HG03064 (cell line): ENCODE results near the gene OR52J3.
"Not testable (repeated sequence)": the region's sequence is repeated elsewhere in the genome, so short reads cannot be mapped to it uniquely, and the experiment has no call there.

Source experiments
- ATAC-seq: cut with Tn5 transposase; IDR thresholded peaks from one replicate; pipeline ENCODE4 v1.9.1; 2021; ENCODE audit warnings: low read depth; ENCODE audit not compliant: unreplicated experiment

The OR52J3 gene

DNA sequence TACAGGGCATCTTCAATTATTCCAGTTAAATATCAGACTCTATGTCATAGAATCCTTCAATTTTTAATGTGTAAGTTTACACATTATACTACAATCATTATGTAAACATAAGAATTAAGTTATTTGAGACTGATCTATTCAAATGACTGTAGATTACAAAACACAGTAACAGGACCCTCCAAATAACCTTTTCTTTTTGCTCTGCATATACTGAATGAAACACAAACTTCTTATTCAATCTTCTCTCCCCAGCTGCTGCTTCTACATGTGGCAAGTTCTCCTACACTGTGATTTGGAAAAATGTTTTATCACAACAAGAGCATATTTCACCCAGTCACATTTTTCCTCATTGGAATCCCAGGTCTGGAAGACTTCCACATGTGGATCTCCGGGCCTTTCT, at the start of gene OR52J3:
OR52J3 (plus strand) TSS at position 301 of the 400 bp plus-strand sequence; CDS start at position 301, 0 bp downstream.
- ATAC-seq = no peak

DNA sequence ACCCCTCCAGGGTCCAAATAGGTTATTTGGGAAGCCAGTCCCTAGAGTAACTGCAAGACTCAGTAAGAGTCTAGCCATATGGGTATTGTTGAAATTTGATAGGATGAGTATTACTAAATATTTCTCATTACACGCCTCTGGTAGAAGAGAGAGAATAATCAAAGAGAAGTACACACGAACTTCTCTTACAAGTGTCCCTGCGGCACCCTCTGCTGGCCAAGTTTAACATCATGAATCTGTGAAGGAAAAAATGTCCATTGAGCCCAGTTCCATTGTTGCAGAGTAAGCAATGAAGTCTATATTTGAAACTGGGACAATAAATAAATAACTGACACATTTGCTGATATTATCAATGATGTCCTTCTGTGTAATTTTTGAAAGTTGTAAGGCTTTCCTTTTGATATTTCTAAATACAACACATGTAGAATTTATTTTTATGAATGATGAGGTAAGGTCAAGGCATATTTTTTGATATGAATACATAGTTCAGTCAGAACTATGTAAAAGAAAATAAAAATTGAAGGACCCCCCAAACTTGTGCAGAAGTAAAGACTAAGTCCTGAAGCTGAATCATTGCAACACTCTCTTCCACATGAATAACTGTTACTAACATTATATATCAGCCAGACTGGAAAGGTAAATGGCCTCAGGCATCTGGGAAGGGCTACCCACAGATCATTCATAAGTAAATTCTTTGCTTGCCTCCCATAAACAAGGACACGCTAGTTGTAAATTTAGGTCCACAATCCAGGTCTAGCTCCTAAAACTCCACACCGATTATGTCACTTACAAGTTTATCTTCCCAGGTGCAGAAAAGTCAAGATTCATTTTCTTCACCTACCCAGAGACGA, 41.7 kb upstream of the OR52J3 start:
- ATAC-seq = no peak

DNA sequence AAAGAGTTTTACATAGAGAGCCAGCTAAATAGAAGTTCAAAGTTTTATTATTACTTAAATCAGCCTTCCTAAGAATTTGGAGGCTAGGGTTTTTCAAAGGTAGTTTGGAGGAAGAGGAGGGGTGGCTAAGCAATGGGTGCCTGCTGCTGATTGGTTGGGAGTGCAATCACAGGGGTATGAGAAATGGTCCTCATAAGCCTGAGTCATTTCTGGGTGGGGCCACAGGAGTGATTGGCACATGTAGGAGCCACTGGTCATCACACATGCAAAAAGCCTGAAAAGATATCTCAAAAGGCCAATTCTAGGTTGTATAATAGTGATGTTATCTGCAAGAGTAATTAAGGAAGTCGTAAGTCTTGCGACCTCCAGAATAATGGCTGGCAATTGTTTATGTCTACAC, 38.8 kb upstream of the OR52J3 start:
- no peak for ATAC-seq

DNA sequence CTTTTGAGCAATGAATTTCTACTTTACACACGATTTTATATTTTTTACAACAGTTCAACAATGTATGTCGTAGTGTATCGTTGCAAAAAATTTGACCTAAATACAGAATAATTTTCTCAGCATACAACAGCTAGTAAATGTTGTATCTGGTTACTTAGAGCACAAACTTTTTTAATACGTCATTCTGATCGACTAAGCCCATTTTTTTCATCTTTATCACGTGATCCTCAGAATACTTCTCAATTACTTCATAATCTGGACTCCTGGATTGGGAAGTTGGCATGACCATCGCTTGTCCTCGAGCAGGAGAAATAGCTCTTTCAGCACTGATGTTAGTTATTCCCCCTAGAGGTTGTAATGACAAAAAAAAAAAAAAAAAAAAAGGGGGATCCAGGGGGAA, 35.1 kb upstream of the OR52J3 start:
- ATAC-seq = no peak

DNA sequence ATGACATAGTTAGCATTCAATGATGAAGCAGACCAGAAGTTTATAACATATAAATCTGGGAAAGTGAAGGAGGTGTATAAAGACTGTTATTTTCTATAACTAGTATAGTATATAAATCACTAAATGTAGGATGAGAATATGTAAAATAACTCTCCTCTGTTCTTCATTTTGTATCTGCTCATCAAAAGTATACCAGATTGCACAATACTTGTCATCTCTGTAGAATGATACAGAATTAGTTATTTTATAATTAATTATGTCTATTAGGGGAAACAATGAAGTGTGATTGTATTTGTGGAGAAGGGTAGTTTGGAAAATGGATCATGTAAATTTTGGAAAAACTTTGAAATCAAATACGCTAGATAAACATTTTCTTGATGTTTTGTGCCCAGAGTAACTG, 33.3 kb upstream of the OR52J3 start:
- ATAC-seq = no peak

DNA sequence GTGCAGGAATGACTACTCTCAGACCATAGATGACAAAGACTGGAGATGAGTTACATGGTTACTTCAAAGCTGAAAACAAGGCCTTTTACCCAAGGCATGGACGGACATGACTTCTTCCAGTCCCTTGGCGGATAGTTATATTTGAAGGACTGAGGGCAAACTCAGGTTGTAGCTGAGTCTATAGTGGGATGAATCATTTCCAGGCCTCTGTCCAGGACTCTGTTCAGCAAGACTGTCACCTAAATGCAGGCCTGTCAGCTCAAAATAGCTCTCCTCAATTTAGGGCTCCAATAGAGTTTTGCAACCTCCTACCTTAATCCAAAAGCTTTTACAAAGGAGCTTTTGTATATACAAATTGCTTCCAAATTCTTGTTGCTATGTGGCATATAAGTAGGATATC, 24.3 kb upstream of the OR52J3 start:
- ATAC-seq = no peak

DNA sequence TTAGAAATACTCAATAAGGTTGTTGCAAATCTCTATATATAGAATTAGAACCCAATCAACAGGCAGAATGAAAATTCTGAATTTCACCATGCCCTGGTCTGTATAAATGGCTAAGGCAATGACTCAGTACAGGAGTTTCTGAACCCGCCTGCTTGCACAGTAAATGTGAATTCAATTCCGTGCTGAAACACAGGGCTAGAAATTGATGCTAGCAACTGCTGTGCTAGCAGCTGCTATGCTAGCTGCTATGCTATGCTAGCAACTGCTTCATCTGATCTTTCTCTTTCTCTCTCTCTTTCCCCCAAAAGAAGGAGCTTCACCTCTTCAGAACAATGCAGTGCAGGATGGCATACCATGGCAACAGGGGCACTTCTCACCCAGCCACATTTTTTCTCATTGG, 9.7 kb upstream of the OR52J3 start:
- no peak for ATAC-seq

DNA sequence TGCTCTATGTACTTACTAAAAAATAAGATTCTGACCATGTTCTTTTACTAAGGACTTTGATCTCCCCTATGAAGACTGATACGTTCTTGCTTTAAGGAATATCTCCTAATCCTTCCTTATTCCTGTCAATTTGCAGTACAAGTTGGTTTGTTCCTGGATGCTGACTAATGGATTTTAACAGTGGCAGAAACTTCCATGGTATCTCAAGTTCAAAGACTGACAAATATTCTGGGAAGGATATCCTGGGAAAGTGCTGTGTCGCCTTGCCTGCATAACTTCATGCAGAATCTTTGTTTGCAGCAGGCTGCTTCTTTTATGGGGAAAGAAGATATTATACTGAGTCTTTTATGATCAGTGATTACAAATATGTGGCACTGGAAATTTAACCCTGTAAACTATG, 8.4 kb upstream of the OR52J3 start:
- ATAC-seq = no peak

DNA sequence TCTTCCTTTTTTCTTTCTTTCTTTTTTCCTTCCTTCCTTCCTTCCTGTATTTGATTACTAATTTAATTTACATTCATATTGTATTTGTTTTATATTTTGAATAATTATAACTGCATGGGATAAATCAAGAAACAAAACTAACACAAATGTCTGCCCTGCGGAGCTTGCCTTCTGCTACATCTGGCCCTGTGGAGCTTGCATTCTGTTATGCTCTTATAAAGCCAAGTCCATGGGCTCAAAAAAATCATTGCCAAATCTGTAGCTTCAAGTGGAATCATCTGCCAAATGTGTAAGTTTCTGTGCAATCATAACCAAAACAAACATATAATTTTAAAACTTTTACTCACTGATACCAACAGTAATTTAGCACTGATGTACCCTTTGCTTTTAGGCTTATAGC, 8.0 kb upstream of the OR52J3 start:
- ATAC-seq = no peak

DNA sequence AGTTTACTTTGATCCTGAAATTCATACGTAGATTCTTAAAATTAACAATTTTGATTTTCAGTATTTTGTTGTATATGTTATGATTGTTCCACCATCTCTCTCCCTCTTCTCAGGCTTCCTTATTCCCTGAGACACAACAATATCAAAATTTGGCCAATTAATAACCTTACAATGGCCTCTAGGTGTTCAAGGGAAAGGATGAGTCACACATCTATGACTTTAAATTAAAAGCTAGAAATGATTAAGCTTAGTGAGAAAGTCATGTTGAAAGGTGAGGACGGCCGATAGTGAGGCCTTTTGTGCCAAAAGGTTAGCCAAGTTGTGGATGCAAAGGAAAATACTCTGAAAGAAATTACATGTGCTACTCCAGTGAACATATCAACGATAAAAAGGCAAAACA, 5.5 kb upstream of the OR52J3 start:
- ATAC-seq = no peak

DNA sequence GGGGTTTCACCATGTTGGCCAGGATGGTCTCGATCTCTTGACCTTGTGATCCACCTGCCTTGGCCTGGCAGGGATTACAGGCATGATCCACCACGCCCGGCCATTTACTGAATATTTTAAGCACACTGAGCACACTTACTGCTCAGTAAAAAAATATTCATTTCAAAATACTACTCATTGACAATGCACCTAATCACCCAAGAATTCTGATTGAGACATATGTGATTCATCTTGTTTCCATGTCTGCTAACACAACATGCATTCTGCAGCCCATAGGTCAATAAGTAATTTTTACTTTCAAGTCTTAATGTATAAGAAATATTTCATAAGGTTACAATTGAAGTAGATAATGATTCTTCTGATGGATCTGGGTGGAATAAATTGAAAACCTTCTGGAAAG, 4.2 kb upstream of the OR52J3 start:
- ATAC-seq = no peak

DNA sequence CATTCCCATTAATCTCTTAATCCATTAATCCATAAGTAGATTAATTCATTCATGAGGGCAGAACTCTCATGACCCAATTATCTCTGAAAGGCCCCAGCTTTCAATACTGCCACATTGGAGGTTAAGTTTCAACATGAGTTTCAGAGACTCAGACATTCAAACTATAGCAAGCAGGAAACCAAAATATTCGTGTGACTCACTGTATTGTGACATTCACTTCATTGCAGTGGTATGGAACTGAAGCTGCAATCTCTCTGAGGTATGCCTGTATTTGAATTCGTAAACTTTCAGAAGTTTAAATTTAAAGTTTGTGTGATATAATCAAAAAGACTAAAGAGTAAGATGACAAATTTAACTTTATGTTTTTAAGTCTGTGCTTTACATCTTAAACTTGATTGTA, 2.9 kb upstream of the OR52J3 start:
- ATAC-seq = no peak

DNA sequence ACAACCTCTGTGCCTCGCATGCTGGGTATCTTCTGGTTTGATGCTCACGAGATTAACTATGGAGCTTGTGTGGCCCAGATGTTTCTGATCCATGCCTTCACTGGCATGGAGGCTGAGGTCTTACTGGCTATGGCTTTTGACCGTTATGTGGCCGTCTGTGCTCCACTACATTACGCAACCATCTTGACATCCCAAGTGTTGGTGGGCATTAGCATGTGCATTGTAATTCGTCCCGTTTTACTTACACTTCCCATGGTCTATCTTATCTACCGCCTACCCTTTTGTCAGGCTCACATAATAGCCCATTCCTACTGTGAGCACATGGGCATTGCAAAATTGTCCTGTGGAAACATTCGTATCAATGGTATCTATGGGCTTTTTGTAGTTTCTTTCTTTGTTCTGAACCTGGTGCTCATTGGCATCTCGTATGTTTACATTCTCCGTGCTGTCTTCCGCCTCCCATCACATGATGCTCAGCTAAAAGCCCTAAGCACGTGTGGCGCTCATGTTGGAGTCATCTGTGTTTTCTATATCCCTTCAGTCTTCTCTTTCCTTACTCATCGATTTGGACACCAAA, 516 bp downstream of the OR52J3 start:
- ATAC-seq = no peak

DNA sequence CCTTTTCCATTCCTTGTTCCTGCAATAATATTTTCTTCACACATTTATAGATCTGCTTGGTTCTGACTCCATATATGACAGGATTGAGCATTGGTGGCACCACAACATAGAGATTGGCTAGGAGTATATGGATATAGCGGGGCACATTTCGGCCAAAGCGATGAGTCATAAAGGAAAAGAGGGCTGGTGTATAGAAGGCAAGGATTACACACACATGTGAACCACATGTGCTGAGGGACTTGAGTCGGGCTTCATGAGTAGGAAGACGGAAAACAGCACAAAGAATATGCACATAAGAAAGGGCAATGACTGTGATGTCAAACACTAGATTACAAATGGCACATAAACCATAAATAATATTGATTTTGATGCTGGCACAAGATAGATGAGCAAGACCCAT, 12.4 kb downstream of the OR52J3 start:
- not testable (repeated sequence) for ATAC-seq

DNA sequence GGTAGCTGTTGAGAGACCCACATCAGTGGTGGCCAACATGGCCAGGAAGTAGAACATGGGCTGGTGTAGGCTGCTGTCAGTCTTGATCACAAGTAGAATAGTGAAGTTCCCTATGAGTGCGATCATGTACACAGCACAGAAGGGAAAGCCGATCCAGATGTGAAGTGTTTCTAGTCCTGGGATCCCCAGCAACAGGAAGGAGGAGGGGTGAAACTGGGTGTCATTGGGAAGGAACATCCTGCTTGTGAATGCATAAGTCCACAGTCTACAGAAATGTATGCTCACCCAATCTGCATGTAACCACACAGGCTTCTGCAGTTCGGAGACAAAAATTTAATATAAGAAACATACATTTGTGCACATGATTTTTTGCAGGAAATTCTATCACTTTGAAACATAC, 13.1 kb downstream of the OR52J3 start, which contains the start of gene OR52E2:
OR52E2 (minus strand) TSS at position 237 of the 400 bp plus-strand sequence; CDS start at position 237, 0 bp downstream.
- no peak for ATAC-seq

DNA sequence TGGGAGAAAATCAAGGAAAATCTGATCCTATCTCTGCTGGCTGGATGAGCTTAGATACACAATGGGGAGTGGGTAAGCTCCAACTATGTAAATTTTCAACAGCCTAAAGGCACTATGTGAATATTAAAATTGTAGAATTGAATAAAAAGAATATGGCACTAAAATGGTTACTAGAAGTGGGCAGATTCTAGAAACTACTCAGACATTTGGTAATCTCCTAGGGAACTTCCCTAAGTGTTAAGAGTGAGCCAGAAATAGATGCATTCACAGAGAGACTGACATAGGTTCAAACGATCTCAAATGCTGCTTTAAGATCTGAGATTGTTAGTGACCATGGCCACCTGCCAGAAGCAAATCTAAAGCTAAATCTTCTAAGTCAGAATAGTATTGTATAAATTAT, 18.7 kb downstream of the OR52J3 start:
- ATAC-seq = no peak

DNA sequence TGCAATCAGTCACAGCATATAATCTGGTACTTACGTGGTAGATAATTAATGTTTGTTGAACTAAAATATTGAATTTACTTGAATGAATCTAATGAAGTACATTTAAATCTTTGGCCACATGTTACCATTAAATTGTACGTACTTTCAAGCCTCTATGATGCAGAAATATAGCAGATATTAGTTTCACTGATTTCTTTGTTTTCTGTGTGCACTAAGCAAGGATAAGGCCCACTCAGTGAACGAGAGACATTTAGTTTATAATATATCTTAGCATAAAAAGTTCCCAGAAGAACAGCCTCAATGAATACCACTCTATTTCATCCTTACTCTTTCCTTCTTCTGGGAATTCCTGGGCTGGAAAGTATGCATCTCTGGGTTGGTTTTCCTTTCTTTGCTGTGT, 22.9 kb downstream of the OR52J3 start, which contains the start of gene OR52E1:
OR52E1 (plus strand) TSS at position 301 of the 400 bp plus-strand sequence.
- no peak for ATAC-seq

DNA sequence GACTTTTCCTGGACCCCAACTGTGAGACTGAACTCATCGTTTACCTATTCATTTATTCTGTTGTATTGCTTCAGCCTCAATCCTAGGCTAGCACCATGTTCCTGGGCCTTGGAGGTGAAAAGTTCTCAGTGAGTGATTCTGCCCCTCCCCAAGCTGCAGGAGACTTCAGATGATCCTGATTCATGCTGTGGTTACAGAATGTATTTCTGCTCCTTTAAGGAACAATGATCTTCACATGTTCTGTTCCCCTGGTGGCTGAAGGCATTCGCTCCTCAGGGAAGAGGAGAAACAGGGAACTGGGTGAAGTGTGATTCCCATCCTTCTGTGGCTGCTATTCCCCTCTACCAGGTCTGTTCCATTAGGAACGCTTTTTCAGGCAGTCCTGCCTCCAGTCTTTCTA, 25.5 kb downstream of the OR52J3 start:
- ATAC-seq = no peak

DNA sequence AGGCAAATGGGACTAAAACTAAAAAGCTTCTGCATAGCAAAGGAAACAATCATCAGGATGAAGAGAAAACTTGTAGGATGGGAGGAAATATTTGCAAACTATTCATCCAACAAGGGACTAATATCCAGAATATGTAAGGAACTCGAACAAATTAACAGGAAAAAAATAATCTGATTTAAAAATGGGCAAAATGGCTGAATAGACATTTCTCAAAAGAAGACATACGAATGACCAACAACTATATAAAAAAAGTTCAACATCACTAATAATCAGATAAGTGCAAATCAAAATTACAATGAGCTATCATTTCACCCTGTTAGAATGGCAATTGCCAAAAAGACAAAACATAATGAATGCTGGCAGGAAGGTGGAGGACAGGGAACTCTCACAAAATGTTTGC, 35.1 kb downstream of the OR52J3 start:
- ATAC-seq = no peak

DNA sequence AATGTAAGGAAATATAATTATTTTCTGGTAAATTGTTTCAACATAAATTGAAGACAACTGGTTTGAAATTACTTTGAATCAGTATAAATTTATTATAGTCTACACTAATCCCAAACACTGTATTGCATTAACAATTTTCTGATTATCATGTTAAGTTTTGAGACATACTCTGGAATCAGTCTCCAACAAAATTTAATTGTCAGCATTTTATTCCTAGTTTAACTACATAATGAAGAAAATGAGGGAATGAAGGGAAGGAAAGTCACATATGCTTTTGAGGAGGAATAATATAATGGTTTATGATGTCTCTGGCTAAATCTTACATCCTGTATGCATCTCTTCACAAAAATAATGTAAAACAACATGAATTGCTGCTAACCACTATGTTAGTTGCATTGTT, 37.3 kb downstream of the OR52J3 start:
- ATAC-seq = no peak

DNA sequence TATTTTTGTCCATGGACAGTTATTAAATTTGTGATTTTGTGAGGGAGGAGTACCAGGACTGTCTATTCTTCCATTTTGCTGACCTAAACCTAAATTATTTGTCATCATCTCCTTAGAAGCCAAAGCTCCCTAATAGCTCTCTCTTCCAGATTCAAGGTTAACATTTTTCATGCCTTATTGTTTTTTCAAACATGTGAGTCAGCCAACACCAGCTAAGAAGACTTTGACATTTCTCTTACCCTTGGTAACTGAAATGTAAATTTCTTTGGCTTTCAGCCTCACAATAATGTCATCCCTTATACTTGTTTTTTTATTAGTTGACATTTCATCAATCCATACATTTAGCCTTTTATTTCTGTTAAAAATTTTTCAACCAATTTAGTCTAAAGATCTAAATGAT, 42.2 kb downstream of the OR52J3 start:
- ATAC-seq = no peak

DNA sequence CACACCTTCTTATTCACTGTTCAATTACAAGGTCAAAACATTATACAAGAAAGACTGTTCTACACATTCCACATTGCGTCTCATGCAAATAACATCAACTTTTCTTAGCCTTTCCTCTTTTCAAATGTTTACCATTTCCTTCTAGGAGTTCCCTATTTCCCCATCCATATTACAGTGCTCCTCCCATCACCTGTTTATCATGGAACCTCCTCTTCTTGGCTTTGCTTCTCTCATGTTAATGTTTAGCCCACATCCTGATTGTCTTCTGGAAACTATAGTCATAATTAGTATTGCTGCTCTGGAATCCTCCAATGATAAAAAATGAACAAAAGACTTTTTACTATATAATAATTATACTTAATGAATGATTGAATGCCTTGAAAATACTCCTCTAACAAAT, 44.3 kb downstream of the OR52J3 start:
- no peak for ATAC-seq
